Stimulated activated CD8-positive, alpha-beta memory T cell treated with anti-CD3 and anti-CD28 coated beads, Interleukin-7, amount 100 ng/mL, for 4 hours (primary cell): ENCODE results near the gene PACSIN1.

Experiments used
- DNase-seq, 2 donors: peaks; one replicate each; pipeline ENCODE4 v3.0.0-alpha.2; 2020; ENCODE audit warnings: low read depth in 2 of 2

PACSIN1 gene

DNA sequence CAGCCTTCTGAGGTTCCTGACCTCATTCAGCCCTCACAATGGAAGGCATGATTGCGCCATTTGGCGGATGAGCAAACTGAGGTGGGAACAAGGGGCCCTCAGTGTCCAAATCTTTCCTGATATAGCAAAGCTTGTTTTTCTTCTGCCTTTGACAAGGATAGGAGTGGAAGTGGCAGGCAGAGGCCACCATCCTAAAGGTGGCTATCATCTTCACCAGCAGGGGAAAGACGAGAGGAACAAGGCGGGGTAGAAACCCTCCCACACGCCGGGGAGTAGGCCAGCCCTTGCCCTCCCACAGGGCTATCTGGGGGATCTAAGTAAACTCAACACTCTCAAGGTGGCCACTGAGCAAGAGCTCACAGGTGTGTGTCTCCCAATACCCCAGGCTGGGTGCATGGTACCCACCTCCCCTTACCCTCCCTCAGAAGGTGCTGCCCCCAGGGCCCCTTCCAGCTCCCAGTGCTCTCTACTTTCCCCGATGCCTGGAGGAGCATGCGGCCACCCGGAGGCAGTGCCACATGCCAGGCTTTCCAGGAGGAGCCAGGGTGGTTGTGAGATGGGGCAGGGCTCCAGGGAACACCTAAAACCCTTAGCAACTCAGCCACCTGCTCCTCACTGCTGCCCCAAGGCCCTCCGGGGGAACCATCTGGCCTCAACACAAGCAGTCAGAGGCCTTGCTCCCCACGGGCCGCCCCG, 79.0 kb downstream of the PACSIN1 start:
- DNase-seq, result no peak

DNA sequence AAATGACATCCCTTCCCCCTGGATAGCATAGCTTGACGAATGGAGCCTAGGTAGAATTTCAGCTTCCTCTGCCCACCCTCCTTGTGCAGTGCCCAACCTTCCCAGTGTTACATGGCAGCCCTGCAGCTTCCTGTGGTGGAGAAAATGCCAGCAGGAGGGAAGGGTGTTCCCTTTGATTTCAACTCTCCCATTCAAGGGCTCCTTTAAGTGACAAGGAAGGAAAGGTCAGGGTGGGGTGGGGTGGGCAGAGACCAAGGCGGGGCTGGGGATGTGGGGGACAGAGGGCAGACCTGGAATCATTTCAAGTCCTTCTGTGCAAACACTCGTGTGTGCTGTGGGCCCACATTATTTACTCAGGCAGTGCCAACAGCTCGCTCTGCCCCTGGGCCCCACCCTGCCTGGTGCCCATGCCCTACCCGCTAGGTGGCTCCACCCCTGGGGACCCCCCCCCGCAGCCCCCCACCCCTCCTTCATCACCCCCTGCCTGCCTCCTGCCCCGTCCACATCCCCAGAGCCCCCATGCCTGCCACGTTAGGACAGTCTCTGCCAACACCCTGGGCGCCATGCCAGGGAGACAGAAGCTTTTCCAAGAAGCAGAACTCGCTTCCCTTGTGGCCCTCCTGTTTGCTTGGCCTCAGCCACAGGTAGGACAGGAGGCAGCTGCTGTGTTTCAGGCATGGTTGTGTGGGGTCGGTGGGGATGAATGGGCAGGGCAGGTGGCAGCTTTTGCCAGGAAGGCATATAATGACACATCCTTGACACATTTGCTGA, 80.9 kb downstream of the PACSIN1 start:
- DNase-seq, result no peak

DNA sequence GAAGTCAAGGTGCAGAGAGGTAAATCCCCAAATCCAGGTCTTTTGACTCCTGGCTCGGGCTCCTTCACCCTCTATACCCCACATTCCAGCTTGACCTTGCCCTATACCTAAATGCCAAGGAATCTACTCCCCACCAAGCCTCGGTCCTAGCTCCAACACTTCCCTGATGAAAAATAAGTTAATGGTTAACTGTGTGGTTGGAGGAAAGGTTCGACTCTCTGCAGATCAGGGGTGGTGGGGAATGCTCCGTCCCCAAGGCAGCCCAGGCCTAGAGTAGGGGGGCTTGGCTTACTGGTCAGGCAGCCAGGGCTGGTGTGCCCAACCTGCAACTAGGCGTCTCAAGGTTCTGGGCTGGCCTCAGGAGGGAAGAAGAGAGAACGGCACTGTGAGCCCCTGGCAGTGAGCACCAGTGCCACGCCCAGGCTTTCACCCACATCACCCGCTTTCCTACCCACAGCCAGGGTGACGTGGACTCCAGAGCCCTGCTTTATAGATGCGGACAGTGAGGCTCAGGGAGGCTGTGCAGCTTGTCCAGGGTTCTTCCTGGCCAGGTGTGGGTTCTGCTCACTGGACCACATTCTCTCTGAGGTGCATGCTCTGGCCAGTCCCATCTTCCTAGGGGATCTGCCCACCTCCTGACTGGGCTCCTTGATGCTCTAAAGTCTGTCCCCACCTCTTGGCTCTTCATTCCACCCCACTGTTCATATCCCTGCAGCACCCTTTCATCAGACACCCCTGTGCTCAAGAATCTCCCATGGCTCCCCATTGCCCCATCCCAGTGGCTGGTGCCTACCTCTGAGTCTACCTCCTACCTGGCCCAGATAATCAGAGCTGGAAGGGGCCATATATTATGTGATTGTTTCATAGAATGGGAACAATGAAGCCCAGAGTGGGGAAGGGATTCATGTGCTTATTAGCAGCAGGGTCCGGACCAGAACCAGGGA, 82.1 kb downstream of the PACSIN1 start:
- DNase-seq, result no peak

DNA sequence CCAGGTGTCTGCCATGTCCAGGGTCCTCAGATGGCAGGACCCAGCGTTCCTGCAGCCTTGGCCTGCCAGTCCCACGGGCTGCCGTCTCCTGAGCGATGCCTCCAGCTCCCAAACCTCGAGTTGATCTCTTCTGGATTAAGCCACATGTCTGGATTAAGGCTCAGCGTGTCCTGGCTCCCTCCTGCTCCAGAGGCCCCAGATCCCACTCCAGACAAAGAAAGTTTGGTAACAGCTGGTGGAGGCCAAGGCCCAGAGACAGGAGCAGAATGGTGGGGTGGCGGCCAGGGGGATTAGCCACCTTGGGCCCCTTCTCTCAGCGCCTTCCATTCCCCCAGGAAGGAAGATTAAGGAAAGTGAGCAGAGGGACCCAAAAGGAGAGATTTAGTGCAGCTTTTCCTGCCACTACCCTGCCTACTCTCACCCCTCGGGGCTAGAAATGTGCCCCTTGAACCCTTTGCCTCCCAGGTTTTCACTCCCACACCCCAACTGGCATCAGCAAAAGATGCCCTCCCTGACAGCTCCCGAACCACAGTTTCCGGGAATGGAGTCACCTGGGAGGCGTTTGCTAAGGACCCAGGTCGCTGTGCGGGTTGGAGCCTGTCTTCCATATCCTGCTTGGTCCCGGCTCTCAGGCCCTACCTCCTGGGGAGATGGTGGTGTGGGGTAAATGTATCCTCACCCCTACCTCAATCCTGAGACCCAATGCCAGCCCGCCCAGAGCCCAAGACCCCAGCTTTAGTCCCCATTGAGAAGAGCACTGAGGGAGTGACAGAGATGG, 83.3 kb downstream of the PACSIN1 start:
- DNase-seq, result no peak

DNA sequence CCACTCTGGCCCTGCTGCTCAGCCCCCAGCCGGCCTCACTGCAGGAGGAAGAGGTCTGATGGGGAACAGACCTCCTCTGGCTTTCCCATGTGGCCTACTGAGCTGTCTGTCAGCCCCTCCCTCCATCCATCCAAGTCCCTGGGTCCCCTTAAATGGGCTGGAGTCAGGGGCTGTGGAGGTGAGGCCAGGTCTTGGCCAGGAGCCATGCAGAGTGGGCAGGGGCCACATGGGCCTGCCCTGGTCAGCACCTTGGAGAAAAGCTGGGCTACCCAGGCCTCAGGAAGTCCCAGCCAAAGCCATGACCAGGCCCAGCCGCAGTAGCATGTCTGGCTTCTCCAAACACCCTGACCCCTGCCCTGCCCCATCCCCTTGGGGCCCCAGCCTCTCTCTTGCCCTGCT, 83.9 kb downstream of the PACSIN1 start:
- DNase-seq, result no peak

DNA sequence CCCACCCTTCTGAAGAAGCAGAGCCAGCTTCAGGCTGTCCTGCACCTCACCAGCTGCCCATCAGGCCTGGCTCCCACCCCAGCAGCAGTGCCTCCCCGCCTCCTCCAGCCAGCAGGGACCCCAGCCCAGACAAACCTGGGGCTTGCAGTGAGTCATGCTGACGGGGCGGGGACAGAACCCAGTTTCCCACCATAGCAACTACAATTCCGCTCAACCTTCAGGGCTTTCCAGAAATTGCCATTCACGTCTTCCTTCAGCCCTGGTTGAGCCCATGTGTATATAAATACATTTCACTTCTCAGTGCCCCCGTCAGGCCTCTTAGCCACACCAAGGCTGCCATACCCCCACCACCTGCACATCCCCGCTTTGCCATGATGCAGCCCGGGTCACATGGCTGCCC, 85.8 kb downstream of the PACSIN1 start:
- DNase-seq, result no peak

DNA sequence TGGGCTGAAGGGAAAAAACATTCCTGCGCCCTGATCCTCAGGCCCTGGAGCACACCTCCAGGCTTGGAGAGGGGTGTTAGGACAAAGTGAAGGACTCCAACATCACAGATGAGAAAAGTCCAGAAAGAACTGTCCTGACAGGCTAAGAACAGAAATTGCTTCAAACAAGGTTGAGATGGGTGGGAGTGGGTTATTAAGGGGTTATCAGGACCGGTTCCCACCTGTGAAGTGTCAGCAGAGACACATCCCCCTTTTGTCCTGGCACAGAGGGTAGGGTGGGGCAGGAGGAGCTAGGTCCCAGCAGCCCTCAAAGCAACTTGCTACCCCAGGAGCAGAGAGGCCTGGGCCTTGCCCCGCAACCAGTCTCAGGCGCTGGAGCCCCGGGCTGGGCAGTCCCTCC, 86.7 kb downstream of the PACSIN1 start:
- no peak for DNase-seq

DNA sequence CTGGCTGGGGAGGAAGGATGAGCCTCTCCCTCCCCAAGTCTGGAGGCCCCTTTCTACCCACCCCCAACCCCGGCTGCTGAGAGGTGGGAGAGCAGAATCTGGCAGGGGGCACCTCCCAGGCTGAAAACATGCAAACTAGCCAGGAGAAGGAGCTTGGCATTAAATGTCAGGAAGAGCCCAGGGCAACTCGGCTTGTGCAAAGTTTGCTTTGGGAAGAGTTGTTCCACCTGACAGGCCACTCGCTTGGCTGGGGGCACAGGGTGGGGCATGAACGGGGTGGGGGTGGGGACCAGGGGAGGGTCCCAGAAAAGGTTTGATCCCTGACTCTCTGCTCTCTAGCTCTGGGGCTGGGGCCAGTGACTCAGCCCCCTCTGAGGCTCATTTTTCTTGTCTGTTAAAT, 87.3 kb downstream of the PACSIN1 start:
- DNase-seq, result no peak

DNA sequence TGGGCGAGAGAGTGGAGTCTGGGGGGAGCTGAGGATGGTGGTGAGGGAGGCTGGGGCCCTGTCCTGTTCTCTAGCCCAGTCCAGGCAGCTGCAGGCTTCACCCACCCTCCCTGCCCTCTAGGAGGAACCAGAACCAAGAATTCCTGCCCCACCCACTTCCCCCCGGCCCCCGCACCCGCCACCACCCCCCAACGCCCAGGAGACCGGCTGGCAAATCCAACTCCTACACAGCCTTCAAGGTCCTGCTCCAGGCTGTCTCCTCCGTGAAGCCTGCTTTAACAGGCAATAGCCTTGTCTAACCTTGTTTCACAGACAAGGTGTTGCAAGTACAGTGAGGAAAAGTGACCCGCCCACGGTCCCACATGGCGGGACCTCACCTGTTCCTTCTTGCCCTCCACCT, 87.9 kb downstream of the PACSIN1 start:
- no peak for DNase-seq

DNA sequence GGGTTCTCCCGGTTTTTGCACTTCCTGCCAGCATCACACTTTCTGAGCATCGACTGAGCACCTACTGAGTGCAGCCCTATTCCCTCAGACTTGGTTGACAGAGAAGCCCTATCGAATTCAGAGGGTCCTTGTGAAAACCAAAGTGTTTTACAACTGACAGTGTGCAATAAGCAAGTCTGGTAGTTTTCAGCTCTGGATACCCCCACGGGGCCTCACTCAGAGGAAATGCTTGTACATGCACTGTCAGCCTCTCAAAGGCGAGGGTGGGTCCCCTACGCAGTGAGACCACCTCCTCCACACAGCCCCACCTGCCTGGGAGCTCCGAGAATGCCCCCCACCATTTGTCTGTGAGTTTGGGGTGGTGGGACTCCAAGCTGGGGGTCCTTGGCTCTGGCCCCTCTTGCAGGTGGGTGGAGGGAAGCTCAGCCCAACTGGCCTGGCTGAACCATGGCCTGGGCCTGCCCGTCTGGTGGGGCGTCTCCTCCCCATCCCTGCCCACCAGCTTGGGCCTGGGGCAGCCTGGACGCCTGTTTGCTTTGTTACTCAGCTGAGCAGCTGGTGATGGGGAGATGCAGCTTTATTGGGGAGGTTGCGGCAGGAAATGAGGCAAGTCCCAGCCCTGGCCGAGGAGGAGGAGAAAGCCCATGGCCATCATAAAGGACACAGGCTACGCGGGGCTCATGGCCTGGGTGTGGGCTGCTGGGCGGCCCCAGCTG, 88.6 kb downstream of the PACSIN1 start:
- DNase-seq, result no peak

DNA sequence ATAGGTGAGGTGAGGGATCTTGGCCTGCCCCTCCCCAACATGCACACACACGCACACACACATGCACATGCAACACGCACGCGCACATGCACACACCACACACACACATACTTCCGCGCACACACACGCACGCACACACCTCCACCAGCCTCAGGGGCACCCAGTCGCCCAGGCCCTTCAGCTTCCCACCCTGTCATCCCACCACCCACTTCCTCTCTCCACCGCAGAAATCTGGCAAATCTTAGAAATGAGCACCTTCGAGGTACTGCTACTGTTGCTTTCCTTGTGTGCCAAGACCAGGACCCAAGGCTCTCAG, 89.1 kb downstream of the PACSIN1 start:
- DNase-seq, result no peak

DNA sequence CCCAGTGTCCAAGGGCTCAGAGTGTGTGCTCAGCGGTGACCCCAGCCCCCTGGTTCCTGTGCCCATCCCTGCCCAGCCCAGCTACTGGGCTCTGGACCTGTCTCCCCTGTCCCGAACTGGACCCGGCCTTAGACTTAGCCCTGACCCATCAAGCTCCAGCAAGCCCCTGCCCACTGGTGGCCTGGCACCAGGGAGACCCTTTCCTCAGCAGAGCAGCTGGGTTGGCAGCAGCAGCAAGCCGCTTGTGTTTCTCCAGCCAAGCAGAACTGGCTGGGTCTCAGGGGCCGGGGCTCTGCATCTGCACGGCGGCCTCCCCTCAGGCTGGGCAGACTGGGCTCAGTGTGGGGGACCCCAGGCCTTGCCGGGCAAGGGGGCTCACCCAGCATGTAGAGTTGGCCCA, 89.5 kb downstream of the PACSIN1 start:
- DNase-seq, result no peak

DNA sequence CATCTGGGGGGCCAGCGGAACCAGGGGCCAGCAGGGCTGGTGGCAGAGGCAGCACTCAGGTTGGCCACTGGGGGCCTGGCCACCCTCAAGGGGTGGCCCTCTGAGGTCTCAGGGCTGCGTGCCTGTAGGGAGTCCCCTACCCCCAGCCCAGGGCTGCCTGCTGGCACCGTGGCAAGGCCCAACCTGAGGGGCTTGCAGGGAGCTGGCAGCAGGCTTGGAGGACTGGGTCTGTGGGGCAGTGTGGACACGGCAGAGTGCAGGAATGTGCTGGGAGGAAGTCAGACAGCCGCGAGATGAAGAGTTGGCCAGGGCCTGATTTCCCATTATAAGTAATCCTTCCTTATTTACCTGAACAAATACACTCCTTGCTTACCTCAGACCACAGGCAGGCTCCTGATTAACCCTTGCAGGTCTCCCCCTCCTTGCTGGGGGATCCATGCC, 90.2 kb downstream of the PACSIN1 start, which contains the start of gene SPDEF:
TSS of gene SPDEF (minus strand) at position 299 of the 441 bp plus-strand sequence. CDS start 11,874 bp downstream, outside the sequence.
- no peak for DNase-seq

DNA sequence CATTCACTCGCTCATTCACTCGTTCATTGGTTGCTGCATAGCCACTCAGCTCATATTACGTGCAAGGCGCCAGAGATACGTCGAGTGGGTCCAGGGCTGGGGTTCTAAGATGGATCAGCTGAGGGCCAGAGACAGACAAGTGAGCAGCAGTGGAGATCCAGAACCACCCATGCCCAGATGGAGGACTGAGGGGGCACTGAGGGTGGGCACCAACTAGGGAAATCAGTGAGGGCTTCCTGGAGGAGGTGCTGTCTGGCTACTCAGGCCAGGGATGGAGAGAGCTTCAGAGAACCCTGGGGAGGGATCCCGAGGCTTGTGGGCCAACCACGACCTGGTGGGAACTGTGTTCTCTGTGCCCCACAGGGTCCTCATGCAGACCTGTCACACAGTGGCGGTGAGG, 90.6 kb downstream of the PACSIN1 start:
- DNase-seq, result no peak

DNA sequence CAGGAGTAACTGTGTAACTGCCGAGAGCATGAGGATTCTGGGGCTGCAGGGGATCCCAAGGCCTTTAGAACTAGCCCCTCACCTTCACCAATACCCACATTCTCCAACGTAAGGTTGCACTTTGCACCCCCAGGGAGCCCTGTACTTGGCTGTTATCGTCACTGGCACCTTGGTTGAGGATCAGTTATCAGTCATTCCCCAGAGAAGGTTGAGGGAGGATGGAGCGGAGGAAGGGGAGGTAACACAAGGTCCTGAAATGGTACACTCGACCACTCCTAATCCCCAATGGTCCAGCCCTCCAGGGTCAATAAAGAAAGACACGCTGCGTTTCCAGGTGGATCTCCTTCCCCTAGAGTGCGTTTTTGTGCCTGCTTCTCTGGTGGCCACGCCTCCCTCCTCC, 91.4 kb downstream of the PACSIN1 start:
- no peak for DNase-seq

DNA sequence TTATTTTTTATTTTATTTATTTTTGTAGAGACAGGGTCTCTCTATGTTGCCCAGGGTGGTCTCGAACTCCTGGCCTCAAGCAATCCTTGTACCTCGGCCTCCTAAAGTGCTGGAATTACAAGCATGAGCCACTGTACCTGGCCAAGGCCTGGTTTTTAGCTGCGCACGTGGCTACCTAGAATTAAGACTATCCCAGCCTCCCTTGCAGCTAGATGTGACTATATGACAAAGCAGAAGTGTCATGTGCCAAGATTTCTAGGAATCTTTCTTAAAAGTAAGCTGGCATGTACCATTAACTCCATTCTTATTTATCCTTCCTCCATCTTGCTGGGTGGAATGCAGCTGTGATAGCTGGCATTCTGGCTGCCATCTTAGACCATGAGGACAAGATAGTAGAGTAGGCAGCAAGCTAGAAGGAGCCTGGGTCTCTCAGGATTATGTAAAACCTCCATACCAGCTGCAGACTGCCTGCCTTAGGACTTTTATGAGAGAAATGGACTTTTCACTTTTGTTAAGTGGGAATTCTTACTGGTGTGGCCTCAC, 92.4 kb downstream of the PACSIN1 start:
- DNase-seq, result no peak

DNA sequence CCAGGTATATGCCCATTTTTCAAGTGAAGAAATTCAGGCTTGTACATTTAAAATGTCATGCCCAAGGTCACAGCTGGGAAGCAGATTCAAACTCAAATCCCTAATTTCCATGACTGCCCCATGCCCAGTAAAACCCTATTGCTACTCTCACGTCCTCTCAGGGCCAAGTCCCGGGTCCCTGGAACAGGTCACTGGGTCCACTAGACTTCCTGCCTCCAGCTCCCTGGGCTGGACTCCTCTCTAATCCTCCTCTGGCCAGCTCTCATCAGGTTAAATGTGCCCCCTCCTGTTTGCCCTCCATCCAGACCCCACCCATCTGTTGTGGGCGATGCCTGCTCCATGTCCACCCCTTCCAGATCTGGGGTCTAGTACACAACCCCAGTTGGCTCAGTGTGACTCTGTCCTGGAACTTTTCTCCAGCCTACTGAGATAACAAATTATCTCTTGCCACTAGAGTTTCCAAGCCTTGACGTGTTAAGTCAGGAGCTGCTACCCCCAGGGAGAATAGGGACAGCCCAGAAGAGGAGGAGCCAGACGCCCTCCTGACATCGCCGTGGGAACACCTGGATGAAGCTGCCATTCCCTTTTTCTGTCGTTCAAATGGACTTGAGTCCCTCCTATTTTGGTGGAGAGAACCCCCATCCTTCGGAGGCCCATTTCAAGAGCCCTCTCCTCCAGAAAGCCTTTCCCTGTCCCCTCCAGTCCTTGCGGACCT, 93.9 kb downstream of the PACSIN1 start:
- no peak for DNase-seq

DNA sequence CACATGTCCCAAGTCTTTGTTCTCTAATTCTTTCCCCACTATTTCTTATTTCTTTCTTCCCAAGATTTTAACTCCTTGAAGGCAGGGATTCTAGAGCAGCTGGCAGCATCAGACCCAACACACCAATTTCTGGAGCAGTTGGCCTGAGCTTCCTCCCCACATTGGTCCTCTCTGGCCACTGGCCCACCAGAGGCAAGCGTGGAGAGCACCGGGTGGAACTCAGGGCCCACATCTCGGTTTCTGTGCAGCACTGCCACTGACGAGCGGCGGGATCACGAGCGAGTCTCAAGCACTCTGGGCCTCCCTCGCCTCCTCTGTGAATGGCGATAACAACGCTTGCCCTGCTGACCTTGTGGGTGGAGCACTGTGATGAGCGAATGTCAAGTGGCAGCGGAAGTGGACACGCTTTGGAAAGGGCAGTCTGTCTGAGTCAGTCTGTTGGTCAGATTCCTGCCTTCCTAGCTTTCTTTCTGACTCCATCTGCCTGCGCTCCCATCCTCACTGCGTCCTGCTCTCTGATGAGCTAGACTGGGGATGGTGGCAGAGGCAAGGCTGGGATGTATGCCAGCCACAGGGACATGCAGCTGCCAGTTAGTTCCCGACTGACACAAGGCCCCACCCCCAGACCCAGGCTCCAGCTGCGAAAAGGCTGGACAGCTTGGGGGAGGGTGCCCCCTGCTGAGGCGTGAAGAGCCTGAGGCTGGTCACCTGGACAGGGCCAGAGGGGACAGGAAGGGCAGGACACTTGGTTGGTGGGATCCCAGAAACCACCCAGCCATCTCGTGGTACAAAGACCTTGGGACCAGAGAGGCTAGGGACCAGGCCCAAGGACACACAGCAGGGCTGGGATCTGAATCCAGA, 94.7 kb downstream of the PACSIN1 start:
- DNase-seq, result no peak

DNA sequence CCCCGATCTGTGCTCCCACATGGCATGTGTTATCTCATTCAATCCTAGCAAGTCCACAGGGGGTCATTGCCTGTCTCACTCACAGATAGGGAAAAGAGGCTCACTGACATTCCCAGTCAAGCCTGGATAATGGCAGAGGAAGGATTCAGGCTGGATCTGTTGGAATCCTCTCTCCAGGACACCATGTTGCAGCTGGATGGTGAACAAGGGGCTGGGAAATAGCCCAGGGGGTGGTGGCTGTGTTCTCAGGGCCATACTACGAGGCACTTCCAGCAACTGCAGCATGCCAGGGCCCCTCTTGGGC, 95.3 kb downstream of the PACSIN1 start:
- no peak for DNase-seq
